Measurements from ENCODE around the gene PIP4K2A.

Gene PIP4K2A

DNA sequence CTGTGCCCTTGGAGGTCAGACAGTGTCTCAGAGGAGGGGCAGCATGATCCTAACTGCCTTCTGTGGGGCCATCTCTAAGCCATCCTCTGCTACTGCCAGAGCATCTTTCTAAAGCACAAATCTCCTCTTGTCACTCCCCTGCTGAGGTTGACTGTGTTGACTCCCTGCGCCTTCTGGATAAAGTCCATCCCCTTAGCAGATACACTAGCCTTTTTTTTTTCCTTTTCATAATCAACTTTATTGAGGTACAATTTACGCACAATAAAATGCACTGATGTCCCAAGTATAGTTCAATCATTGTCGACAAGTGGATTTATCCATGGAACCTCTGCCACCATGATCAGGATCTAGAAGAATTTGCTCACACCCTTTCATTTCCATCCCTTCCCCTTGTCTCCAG, 219.0 kb downstream of the PIP4K2A start:
- Histone ChIP-seq H2AFZ (ENCODE audit: low read length) (no peak overlapping the region), H3K36me3 (ENCODE audit: insufficient read depth, low read length) (no peaks in the 10 kb centered on the region), H3K9me3 (ENCODE audit: insufficient read depth, low read depth, low read length) (no peaks in the 10 kb centered on the region), H3K4me1 (ENCODE audit: insufficient read depth, low read length, poor library complexity, severe bottlenecking) (peaks cover 30% of the 10 kb centered on the region), H3K4me2 (ENCODE audit: low read depth, low read length, poor library complexity, severe bottlenecking) (no peak overlapping the region), H3K9me2 (replicated peaks; ENCODE audit: low read depth, low read length) (no peaks in the 10 kb centered on the region), H3K4me3 (ENCODE audit: low read length, poor library complexity, severe bottlenecking) (no peak overlapping the region), H3K79me2 (ENCODE audit: insufficient read depth, low read length) (no peaks in the 10 kb centered on the region), H3K9ac (ENCODE audit: low read depth, low read length, poor library complexity, severe bottlenecking) (no peak overlapping the region), H3K27me3 (ENCODE audit: insufficient read depth, low read length, poor library complexity, severe bottlenecking) (no peaks in the 10 kb centered on the region), H3F3A (ENCODE audit: low read depth) (peaks cover 4% of the 10 kb centered on the region; the same call in 1 of the 2 replicates), H4K20me1 (ENCODE audit: insufficient read depth, low read length, poor library complexity, severe bottlenecking) (no peaks in the 10 kb centered on the region)
- TF ChIP-seq EZH2phosphoT487 (IDR thresholded peaks at IDR 0.05; ENCODE audit: borderline replicate concordance), result no peak
- TF ChIP-seq, protein P1, sequence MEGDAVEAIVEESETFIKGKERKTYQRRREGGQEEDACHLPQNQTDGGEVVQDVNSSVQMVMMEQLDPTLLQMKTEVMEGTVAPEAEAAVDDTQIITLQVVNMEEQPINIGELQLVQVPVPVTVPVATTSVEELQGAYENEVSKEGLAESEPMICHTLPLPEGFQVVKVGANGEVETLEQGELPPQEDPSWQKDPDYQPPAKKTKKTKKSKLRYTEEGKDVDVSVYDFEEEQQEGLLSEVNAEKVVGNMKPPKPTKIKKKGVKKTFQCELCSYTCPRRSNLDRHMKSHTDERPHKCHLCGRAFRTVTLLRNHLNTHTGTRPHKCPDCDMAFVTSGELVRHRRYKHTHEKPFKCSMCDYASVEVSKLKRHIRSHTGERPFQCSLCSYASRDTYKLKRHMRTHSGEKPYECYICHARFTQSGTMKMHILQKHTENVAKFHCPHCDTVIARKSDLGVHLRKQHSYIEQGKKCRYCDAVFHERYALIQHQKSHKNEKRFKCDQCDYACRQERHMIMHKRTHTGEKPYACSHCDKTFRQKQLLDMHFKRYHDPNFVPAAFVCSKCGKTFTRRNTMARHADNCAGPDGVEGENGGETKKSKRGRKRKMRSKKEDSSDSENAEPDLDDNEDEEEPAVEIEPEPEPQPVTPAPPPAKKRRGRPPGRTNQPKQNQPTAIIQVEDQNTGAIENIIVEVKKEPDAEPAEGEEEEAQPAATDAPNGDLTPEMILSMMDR (conservative IDR thresholded peaks at IDR 0.05; ENCODE audit: low read length), result no peak

DNA sequence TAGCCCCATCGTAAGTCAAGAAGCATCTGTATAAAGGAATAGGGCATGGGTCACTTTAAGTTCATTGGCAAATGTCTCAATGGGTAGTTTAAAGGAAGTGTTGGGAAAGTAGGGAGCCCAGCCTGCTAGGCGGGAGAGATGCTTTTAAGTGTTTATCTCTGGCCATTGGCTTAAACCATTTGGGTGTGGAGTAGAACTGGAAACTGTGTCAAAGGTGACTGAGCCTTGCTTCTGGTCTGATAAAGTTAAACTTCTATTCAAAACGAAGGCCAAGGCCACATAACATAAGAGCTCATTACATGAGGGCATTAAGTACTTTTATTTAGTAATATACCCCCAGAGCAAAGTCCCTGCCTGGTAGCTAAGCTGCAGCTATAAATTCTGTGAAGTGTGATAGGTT, 220.4 kb downstream of the PIP4K2A start:
- no peaks in the 10 kb centered on the region for H3K36me3 ChIP-seq (ENCODE audit: insufficient read depth, low read length)
- peaks cover 4% of the 10 kb centered on the region; the same call in 1 of the 2 replicates for H3F3A ChIP-seq (ENCODE audit: low read depth)
- no peaks in the 10 kb centered on the region for H3K9me2 ChIP-seq (replicated peaks; ENCODE audit: low read depth, low read length)
- H3K9ac ChIP-seq (ENCODE audit: low read depth, low read length, poor library complexity, severe bottlenecking), result no peak overlapping the region
- H3K9me3 ChIP-seq (ENCODE audit: insufficient read depth, low read depth, low read length), result no peaks in the 10 kb centered on the region
- no peak overlapping the region for H3K4me3 ChIP-seq (ENCODE audit: low read length, poor library complexity, severe bottlenecking)
- H3K4me1 ChIP-seq (ENCODE audit: insufficient read depth, low read length, poor library complexity, severe bottlenecking), result peaks cover 30% of the 10 kb centered on the region
- TF ChIP-seq EZH2phosphoT487 (IDR thresholded peaks at IDR 0.05; ENCODE audit: borderline replicate concordance), result no peak
- TF ChIP-seq, protein P1 (conservative IDR thresholded peaks at IDR 0.05; ENCODE audit: low read length), result no peak
- H3K27me3 ChIP-seq (ENCODE audit: insufficient read depth, low read length, poor library complexity, severe bottlenecking), result no peaks in the 10 kb centered on the region
- H2AFZ ChIP-seq (ENCODE audit: low read length), result no peak overlapping the region
- no peaks in the 10 kb centered on the region for H3K79me2 ChIP-seq (ENCODE audit: insufficient read depth, low read length)
- no peak overlapping the region for H3K4me2 ChIP-seq (ENCODE audit: low read depth, low read length, poor library complexity, severe bottlenecking)
- no peaks in the 10 kb centered on the region for H4K20me1 ChIP-seq (ENCODE audit: insufficient read depth, low read length, poor library complexity, severe bottlenecking)

DNA sequence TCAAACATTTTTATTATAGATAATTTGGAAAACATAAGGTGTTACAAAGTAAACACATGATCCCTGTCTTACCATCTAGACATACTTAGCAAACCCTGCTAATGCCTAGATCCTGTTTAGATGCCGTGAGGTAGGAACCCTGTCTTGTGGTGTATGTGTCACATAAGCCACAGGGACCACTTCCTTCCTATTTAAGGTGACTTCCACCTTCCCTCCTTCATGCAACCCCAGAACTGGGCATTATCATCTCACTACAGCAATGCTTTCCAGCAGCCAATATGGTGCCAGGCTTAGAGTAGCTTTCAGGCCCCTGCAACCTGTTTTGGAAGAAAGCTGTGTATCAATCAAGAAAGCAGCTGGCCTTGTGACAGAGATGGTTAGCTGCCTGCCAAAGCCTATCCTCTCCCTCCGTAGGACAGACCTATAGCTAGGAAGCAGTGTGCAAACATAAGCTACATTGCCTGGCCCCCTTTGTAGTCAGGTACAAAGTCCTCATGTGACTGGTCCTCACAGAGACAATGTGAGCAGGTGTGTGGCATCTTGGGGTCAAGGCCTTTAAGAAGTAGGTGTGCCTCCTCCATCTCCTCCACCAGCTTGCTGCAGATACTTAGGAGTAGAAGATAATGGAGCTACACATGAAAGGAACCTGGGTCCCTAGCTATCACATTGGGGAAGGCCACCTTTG, 222.3 kb downstream of the PIP4K2A start:
- H2AFZ ChIP-seq (ENCODE audit: low read length), result no peak overlapping the region
- no peaks in the 10 kb centered on the region for H3K27me3 ChIP-seq (ENCODE audit: insufficient read depth, low read length, poor library complexity, severe bottlenecking)
- no peaks in the 10 kb centered on the region for H3K36me3 ChIP-seq (ENCODE audit: insufficient read depth, low read length)
- peaks cover 4% of the 10 kb centered on the region; the same call in 1 of the 2 replicates for H3F3A ChIP-seq (ENCODE audit: low read depth)
- no peaks in the 10 kb centered on the region for H3K9me3 ChIP-seq (ENCODE audit: insufficient read depth, low read depth, low read length)
- TF ChIP-seq, protein P1 (conservative IDR thresholded peaks at IDR 0.05; ENCODE audit: low read length), result no peak
- no peak for TF ChIP-seq EZH2phosphoT487 (IDR thresholded peaks at IDR 0.05; ENCODE audit: borderline replicate concordance)
- H4K20me1 ChIP-seq (ENCODE audit: insufficient read depth, low read length, poor library complexity, severe bottlenecking), result no peaks in the 10 kb centered on the region
- peak overlapping the region; percentile 68 for H3K4me2 ChIP-seq (ENCODE audit: low read depth, low read length, poor library complexity, severe bottlenecking)
- H3K79me2 ChIP-seq (ENCODE audit: insufficient read depth, low read length), result no peaks in the 10 kb centered on the region
- peak overlapping the region; percentile 12 for H3K9ac ChIP-seq (ENCODE audit: low read depth, low read length, poor library complexity, severe bottlenecking)
- H3K4me3 ChIP-seq (ENCODE audit: low read length, poor library complexity, severe bottlenecking), result peak overlapping the region; percentile 39
- H3K9me2 ChIP-seq (replicated peaks; ENCODE audit: low read depth, low read length), result no peaks in the 10 kb centered on the region
- peaks cover 33% of the 10 kb centered on the region for H3K4me1 ChIP-seq (ENCODE audit: insufficient read depth, low read length, poor library complexity, severe bottlenecking)

Data from Loucy (cell line).